Neural cell (in vitro differentiated cells): ENCODE results near the gene PTTG1.

Source experiments
- EP300 ChIP-seq: fragments of 450-650 bp; conservative IDR thresholded peaks from 2 replicates; pipeline ENCODE4 v1.6.1; 2014; ENCODE audit warnings: antibody characterized with exemption, mild to moderate bottlenecking, moderate library complexity; ENCODE audit not compliant: poor library complexity, severe bottlenecking
- EZH2 ChIP-seq: fragments of 200-600, 300-800 bp; shearing (Covaris generic), sonication (generic); IDR thresholded peaks from 2 replicates; pipeline ENCODE4 v1.6.1; 2014; ENCODE audit warnings: antibody characterized with exemption, low read length, borderline replicate concordance, mild to moderate bottlenecking; ENCODE audit not compliant: insufficient read depth, poor library complexity, severe bottlenecking
- POLR2AphosphoS5 ChIP-seq: IDR thresholded peaks from 2 replicates; pipeline ENCODE4 v1.6.1; 2012
- RAD21 ChIP-seq: fragments of 450-650 bp; conservative IDR thresholded peaks from 2 replicates; pipeline ENCODE4 v1.6.1; 2014; ENCODE audit warnings: antibody characterized with exemption, mild to moderate bottlenecking, moderate library complexity
- SMC3 ChIP-seq: fragments of 450-650 bp; conservative IDR thresholded peaks from 2 replicates; pipeline ENCODE4 v1.6.1; 2014; ENCODE audit warnings: antibody characterized with exemption, mild to moderate bottlenecking, moderate library complexity; ENCODE audit not compliant: poor library complexity
- TF ChIP-seq, protein P1 (sequence below): fragments of 450-650 bp; IDR thresholded peaks from 2 replicates; pipeline ENCODE4 v1.5.1; 2014; ENCODE audit warnings: antibody characterized with exemption, mild to moderate bottlenecking, moderate library complexity; ENCODE audit not compliant: poor library complexity, severe bottlenecking
- TF ChIP-seq, protein P2 (sequence below): IDR thresholded peaks from 2 replicates; pipeline ENCODE4 v1.6.1; 2012; ENCODE audit warnings: borderline replicate concordance

DNA sequence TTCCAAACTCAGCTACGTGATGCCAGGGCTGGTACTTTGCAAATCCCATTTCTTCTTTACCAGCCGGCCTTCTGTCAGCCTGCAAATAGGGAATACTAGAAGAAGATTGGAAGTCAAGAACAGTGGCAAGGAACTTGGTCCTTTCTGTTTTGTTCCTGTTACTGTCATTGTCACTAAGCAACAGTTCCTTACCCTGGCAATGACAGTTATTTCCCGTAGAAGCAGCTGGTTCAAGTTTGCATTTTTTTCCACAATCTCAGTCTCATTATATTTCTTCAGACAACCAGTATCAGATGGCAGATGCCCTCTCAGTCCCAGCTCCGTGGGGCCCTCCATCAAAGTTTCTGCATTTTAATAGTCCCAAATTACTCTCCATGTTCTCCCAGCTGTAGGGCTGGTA lies 42.1 kb upstream of the PTTG1 start:
- TF ChIP-seq, protein P1, sequence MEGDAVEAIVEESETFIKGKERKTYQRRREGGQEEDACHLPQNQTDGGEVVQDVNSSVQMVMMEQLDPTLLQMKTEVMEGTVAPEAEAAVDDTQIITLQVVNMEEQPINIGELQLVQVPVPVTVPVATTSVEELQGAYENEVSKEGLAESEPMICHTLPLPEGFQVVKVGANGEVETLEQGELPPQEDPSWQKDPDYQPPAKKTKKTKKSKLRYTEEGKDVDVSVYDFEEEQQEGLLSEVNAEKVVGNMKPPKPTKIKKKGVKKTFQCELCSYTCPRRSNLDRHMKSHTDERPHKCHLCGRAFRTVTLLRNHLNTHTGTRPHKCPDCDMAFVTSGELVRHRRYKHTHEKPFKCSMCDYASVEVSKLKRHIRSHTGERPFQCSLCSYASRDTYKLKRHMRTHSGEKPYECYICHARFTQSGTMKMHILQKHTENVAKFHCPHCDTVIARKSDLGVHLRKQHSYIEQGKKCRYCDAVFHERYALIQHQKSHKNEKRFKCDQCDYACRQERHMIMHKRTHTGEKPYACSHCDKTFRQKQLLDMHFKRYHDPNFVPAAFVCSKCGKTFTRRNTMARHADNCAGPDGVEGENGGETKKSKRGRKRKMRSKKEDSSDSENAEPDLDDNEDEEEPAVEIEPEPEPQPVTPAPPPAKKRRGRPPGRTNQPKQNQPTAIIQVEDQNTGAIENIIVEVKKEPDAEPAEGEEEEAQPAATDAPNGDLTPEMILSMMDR: no peak
- TF ChIP-seq, protein P2, sequence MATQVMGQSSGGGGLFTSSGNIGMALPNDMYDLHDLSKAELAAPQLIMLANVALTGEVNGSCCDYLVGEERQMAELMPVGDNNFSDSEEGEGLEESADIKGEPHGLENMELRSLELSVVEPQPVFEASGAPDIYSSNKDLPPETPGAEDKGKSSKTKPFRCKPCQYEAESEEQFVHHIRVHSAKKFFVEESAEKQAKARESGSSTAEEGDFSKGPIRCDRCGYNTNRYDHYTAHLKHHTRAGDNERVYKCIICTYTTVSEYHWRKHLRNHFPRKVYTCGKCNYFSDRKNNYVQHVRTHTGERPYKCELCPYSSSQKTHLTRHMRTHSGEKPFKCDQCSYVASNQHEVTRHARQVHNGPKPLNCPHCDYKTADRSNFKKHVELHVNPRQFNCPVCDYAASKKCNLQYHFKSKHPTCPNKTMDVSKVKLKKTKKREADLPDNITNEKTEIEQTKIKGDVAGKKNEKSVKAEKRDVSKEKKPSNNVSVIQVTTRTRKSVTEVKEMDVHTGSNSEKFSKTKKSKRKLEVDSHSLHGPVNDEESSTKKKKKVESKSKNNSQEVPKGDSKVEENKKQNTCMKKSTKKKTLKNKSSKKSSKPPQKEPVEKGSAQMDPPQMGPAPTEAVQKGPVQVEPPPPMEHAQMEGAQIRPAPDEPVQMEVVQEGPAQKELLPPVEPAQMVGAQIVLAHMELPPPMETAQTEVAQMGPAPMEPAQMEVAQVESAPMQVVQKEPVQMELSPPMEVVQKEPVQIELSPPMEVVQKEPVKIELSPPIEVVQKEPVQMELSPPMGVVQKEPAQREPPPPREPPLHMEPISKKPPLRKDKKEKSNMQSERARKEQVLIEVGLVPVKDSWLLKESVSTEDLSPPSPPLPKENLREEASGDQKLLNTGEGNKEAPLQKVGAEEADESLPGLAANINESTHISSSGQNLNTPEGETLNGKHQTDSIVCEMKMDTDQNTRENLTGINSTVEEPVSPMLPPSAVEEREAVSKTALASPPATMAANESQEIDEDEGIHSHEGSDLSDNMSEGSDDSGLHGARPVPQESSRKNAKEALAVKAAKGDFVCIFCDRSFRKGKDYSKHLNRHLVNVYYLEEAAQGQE: no peak
- no peak for TF ChIP-seq POLR2AphosphoS5
- TF ChIP-seq RAD21: no peak
- no peak for TF ChIP-seq SMC3
- no peak for TF ChIP-seq EP300
- no peak for TF ChIP-seq EZH2
